ENCODE measurements around the gene RELA. TPM values are rescaled to one million over a fixed set of nuclear protein-coding genes. Genes with fewer than 3 reads are reported as not detected.

The RELA gene
- polyA plus RNA-seq, 2 of the 4 experiments (the other 2 are of a cell fraction): 28.9 to 55.1 TPM

DNA sequence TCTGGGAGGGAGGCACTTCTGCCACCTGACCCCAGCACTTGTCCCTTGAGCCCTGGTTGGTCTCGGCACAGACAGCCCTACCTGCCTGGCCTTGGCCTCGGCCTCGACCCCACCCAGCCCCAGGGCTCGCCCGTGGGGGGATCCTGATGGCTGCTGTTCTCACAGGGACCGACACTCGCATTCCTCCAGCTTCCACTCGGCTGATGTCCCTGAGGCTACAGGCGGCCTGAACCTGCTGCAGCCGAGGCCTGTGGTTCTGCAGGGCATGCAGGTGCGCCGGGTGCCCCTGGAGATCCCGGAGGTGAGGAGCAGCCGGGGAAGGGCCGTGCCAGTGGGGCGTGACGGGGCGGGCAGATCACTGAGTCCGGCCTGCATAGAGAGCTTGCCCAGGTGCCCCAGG is 42.0 kb downstream of the RELA start:
- no peak overlapping the region for H3K4me3 ChIP-seq
- POLR2A ChIA-PET: no interaction called here
- no peak for ATAC-seq
- peaks cover 10% of the 10 kb centered on the region; the same call in 1 of the 3 replicates for H3K4me1 ChIP-seq
- no peak for FAIRE-seq
- CTCF ChIA-PET: interaction anchor here (0.9 to 1.2 kb wide), 3 partner anchors 17 to 264 kb away, joined by 3 to 4 read pairs (median 3); partner anchors contain the start of genes MUS81 and SIPA1
- no CpG with 5 or more reads among the region's 19 CpGs for WGBS (ENCODE audit: missing lambda C conversion rate)
- no peak for DNase-seq (ENCODE audit: low read depth in 1 of 2, low spot score in 1 of 2)
- H3K9me3 ChIP-seq: no peaks in the 10 kb centered on the region
- H3K27ac ChIP-seq: no peak overlapping the region
- TF ChIP-seq MAFK (IDR thresholded peaks at IDR 0.05; ENCODE audit: partially characterized antibody) (no peak), KDM1A (IDR thresholded peaks at IDR 0.05; ENCODE audit: low read depth) (no peak), CBX8 (IDR thresholded peaks at IDR 0.05) (no peak), HOXA7 (CRISPR knock-in tag; IDR thresholded peaks at IDR 0.05) (no peak), JUN (IDR thresholded peaks at IDR 0.05) (no peak), ESRRA (IDR thresholded peaks at IDR 0.05; ENCODE audit: borderline replicate concordance, low read length) (no peak), POLR2AphosphoS2 (conservative IDR thresholded peaks at IDR 0.05; ENCODE audit: low read length) (no peak), CHD2 (IDR thresholded peaks at IDR 0.05; ENCODE audit: low read length, partially characterized antibody) (no peak), TP53 (CRISPR knock-in tag; IDR thresholded peaks at IDR 0.05) (no peak)
- H3K4me2 ChIP-seq: no peak overlapping the region

DNA sequence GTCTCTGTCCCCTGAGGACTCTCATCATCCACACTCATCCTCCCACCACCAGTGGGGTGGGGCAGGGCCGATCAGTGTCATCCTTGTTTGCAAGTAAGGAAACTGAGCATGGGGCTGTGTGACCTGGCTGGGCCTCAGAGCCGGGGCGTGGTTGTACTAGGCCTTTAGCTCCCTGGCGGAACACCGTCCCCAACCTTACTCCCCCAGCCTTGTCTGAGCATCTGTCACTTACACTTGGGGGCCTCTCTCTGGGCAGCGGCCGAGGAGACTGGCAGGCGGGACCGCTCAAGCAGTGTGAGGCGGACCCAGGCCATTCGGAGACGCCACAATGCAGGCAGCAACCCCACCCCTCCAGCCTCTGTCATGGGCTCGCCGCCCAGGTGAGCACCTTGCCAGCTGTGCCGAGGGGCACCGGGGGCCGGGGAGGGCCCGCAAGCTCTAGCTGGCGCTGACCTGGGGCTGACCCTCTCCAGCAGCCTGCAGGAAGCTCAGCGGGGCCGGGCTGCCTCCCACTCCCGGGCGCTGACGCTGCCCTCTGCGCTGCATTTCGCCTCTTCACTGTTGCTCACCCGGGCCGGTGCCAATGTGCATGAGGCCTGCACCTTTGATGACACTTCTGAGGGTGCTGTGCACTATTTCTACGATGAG is 43.3 kb downstream of the RELA start:
- WGBS (ENCODE audit: missing lambda C conversion rate): 95% methylated on average over 17 of the region's 29 CpGs
- ATAC-seq (no peak), DNase-seq (ENCODE audit: low read depth in 1 of 2, low spot score in 1 of 2) (no peak), FAIRE-seq (no peak)
- H3K4me1 ChIP-seq: peaks cover 10% of the 10 kb centered on the region; the same call in 1 of the 3 replicates
- no peak overlapping the region for H3K4me3 ChIP-seq
- ChIA-PET CTCF (interaction anchor here (0.9 to 1.2 kb wide), 2 partner anchors 18 to 269 kb away, joined by 3 read pairs; no protein-coding TSS in a partner anchor), POLR2A (no interaction called here)
- no peaks in the 10 kb centered on the region for H3K9me3 ChIP-seq
- TF ChIP-seq, protein P1, sequence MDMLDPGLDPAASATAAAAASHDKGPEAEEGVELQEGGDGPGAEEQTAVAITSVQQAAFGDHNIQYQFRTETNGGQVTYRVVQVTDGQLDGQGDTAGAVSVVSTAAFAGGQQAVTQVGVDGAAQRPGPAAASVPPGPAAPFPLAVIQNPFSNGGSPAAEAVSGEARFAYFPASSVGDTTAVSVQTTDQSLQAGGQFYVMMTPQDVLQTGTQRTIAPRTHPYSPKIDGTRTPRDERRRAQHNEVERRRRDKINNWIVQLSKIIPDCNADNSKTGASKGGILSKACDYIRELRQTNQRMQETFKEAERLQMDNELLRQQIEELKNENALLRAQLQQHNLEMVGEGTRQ (IDR thresholded peaks at IDR 0.05): no peak
- TF ChIP-seq RAD21 (conservative IDR thresholded peaks at IDR 0.05 in 1 of 2, IDR thresholded peaks at IDR 0.05 in 1 of 2): no peak
- TF ChIP-seq, protein P2, sequence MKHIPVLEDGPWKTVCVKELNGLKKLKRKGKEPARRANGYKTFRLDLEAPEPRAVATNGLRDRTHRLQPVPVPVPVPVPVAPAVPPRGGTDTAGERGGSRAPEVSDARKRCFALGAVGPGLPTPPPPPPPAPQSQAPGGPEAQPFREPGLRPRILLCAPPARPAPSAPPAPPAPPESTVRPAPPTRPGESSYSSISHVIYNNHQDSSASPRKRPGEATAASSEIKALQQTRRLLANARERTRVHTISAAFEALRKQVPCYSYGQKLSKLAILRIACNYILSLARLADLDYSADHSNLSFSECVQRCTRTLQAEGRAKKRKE (CRISPR knock-in tag; IDR thresholded peaks at IDR 0.05; ENCODE audit: low read depth): no peak
- TF ChIP-seq NR3C1 (IDR thresholded peaks at IDR 0.05): no peak
- TF ChIP-seq RNF2 (IDR thresholded peaks at IDR 0.05; ENCODE audit: borderline replicate concordance, low read depth): no peak
- no peak for TF ChIP-seq JUN (IDR thresholded peaks at IDR 0.05)
- no peak for TF ChIP-seq ZC3H11A (IDR thresholded peaks at IDR 0.05)
- no peak for TF ChIP-seq EHF (CRISPR knock-in tag; IDR thresholded peaks at IDR 0.05)
- TF ChIP-seq GATA3 (IDR thresholded peaks at IDR 0.05; ENCODE audit: borderline replicate concordance): no peak
- no peak overlapping the region for H3K4me2 ChIP-seq
- no peak overlapping the region for H3K27ac ChIP-seq

DNA sequence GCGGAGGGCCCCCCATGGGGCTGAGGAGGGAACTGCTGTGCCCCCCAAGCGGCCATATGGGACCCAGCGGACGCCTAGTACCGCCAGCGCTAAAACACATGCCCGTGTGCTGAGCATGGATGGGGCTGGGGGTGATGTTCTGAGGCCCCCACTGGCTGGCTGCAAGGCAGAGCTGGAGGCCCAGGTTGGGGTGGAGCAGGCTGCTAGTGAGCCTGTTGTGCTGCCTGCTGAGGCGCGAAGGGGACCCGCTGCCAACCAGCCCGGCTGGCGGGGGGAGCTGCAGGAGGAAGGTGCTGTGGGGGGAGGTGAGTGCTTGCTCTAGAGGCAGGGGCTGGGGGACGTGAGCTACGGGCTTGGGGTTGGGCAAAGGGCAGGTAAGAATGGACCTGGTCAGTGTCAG is 44.0 kb downstream of the RELA start:
- H3K4me3 ChIP-seq: no peak overlapping the region
- ATAC-seq (no peak), FAIRE-seq (no peak), DNase-seq (ENCODE audit: low read depth in 1 of 2, low spot score in 1 of 2) (no peak)
- ChIA-PET CTCF (interaction anchor here (0.9 to 1.2 kb wide), 2 partner anchors 18 to 270 kb away, joined by 3 read pairs; no protein-coding TSS in a partner anchor), POLR2A (no interaction called here)
- H3K4me2 ChIP-seq: no peak overlapping the region
- TF ChIP-seq CBX8 (IDR thresholded peaks at IDR 0.05): no peak
- TF ChIP-seq, protein P3, sequence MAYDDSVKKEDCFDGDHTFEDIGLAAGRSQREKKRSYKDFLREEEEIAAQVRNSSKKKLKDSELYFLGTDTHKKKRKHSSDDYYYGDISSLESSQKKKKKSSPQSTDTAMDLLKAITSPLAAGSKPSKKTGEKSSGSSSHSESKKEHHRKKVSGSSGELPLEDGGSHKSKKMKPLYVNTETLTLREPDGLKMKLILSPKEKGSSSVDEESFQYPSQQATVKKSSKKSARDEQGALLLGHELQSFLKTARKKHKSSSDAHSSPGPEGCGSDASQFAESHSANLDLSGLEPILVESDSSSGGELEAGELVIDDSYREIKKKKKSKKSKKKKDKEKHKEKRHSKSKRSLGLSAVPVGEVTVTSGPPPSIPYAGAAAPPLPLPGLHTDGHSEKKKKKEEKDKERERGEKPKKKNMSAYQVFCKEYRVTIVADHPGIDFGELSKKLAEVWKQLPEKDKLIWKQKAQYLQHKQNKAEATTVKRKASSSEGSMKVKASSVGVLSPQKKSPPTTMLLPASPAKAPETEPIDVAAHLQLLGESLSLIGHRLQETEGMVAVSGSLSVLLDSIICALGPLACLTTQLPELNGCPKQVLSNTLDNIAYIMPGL (CRISPR knock-in tag; IDR thresholded peaks at IDR 0.05; ENCODE audit: borderline replicate concordance): no peak
- peaks cover 10% of the 10 kb centered on the region; the same call in 1 of the 3 replicates for H3K4me1 ChIP-seq
- no peaks in the 10 kb centered on the region for H3K9me3 ChIP-seq
- H3K27ac ChIP-seq: no peak overlapping the region
- WGBS (ENCODE audit: missing lambda C conversion rate): 93% methylated on average over 3 of the region's 14 CpGs
